ENCODE measurements around the gene ZACN. TPM values are rescaled to one million over a fixed set of nuclear protein-coding genes. Genes with fewer than 3 reads are reported as not detected.

ZACN gene
- total and polyA plus RNA-seq, 12 donors = 0.06 to 3.3 (median 0.19) TPM; not detected in 7

DNA sequence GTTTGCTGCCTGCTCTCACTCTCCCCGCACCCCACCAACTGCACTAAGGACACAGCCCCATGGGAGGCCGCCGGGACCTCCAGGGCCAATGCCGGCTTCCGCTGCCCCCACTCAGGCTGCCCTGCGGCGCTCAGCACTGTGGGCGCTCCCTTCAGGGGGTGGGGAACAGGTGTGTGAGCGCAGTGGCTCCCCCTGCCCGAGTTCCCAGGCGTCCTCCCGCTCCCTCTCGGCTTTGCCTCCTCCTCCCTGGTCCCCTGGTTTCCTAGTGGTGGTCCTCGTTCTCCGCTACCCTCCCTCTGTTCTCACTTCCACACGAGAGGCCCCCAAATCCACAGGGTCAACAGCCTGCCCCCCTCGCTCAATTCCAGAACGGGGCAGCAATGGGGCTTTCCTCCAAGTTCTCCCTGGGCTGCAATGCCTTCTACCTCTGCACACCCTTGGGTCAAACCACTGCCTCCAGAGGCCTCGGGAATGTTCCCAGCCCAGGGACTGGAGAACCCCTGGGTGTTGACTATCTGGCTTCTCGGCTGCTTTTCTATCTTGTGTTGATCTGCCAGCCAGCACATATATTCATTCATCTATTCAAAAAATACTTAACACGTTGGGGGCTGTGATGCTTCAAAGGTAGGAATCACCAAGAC lies 52.2 kb downstream of the ZACN start:
- no peak overlapping the region for H3K4me3 ChIP-seq
- H3K27me3 ChIP-seq = peaks cover 26% of the 10 kb centered on the region
- intact Hi-C loops (cut with DNase I) = no loop called here
- no peaks in the 10 kb centered on the region for H3K36me3 ChIP-seq (replicated peaks in 1 of 2)
- TF ChIP-seq CTCF (IDR thresholded peaks at IDR 0.05) = no peak
- no peak for TF ChIP-seq POLR2A (IDR thresholded peaks at IDR 0.05)
- H3K4me1 ChIP-seq (replicated peaks in 1 of 2) = no peaks in the 10 kb centered on the region
- 67 to 78% (median 70%) methylated on average over 20 to 21 of the region's 21 CpGs for WGBS, 4 donors
- DNase-seq = no peak
- H3K27ac ChIP-seq = no peak overlapping the region
- no peaks in the 10 kb centered on the region for H3K9me3 ChIP-seq (replicated peaks in 1 of 3)

- Histone ChIP-seq H3K4me3 (no peak overlapping the region), H3K27me3 (peaks cover 29% of the 10 kb centered on the region), H3K9me3 (replicated peaks in 1 of 3) (no peaks in the 10 kb centered on the region), H3K4me1 (replicated peaks in 1 of 2) (no peaks in the 10 kb centered on the region), H3K36me3 (replicated peaks in 1 of 2) (no peaks in the 10 kb centered on the region), H3K27ac (no peak overlapping the region)
- no peak for DNase-seq
- intact Hi-C loops (cut with DNase I) = no loop called here
- 68 to 82% (median 75%) methylated on average over 4 to 21 of the region's 21 CpGs for WGBS, 4 donors
- no peak for TF ChIP-seq CTCF (IDR thresholded peaks at IDR 0.05)
These were observed 53.0 kb downstream of the ZACN start for GRCh38 chr17:76131692-76132573.

Small RNAs within 50 kb of the gene (microRNA-seq; reads per million reads assigned to microRNA genes)
- gene MIR6868 = 1.9 to 6.7 (median 2.8) reads per million in 3 donors

Small RNAs within 50 kb of the gene (small RNA-seq; reads per million reads assigned to genes)
- 0 reads per million in 2 donors for gene MIR6868

Other genes starting within 250 kb of the ZACN start
- gene UNC13D, start 234.8 kb upstream of the ZACN start, total RNA-seq = 10 to 100 TPM in 7 of 9 donors, 1 to 10 TPM in 2; 3.0 to 28.1 (median 12.9) TPM
- gene UNC13D, start 234.8 kb upstream of the ZACN start, polyA plus RNA-seq = 10 to 100 TPM in 2 of 3 donors, 1 to 10 TPM in 1; 6.6 to 47.5 (median 21.5) TPM
- gene WBP2, start 223.8 kb upstream of the ZACN start, total RNA-seq = 100 to 1,000 TPM in 8 of 9 donors, 10 to 100 TPM in 1; 60.4 to 292 (median 193) TPM
- gene WBP2, start 223.8 kb upstream of the ZACN start, polyA plus RNA-seq = 100 to 1,000 TPM; 205 to 258 (median 258) TPM
- gene TRIM47, start 200.6 kb upstream of the ZACN start, total RNA-seq = 10 to 100 TPM in 7 of 9 donors, 1 to 10 TPM in 2; 2.8 to 66.1 (median 23.4) TPM
- 10 to 100 TPM in 2 of 3 donors, 1 to 10 TPM in 1; 6.0 to 42.5 (median 36.5) TPM for gene TRIM47, start 200.6 kb upstream of the ZACN start, polyA plus RNA-seq
- 10 to 100 TPM in 7 of 9 donors, 1 to 10 TPM in 2; 6.5 to 46.9 (median 18.6) TPM for gene TRIM65, start 182.2 kb upstream of the ZACN start, total RNA-seq
- gene TRIM65, start 182.2 kb upstream of the ZACN start, polyA plus RNA-seq = 10 to 100 TPM in 1 of 3 donors, 1 to 10 TPM in 2; 4.1 to 16.7 (median 5.0) TPM
- gene MRPL38, start 174.3 kb upstream of the ZACN start, total RNA-seq = 100 to 1,000 TPM in 4 of 9 donors, 10 to 100 TPM in 5; 36.7 to 153 (median 64.2) TPM
- 100 to 1,000 TPM in 2 of 3 donors, 10 to 100 TPM in 1; 60.3 to 214 (median 187) TPM for gene MRPL38, start 174.3 kb upstream of the ZACN start, polyA plus RNA-seq
- gene FBF1, start 138.1 kb upstream of the ZACN start, total RNA-seq = 10 to 100 TPM in 8 of 9 donors, 1 to 10 TPM in 1; 4.9 to 87.6 (median 15.3) TPM
- gene FBF1, start 138.1 kb upstream of the ZACN start, polyA plus RNA-seq = 10 to 100 TPM in 2 of 3 donors, 1 to 10 TPM in 1; 3.1 to 68.9 (median 26.7) TPM
- gene ACOX1, start 100.0 kb upstream of the ZACN start, total RNA-seq = 100 to 1,000 TPM in 2 of 9 donors, 10 to 100 TPM in 7; 60.3 to 109 (median 81.6) TPM
- 10 to 100 TPM; 28.9 to 40.3 (median 35.3) TPM for gene ACOX1, start 100.0 kb upstream of the ZACN start, polyA plus RNA-seq
- gene TEN1, start 99.9 kb upstream of the ZACN start, total RNA-seq = 10 to 100 TPM; 15.3 to 27.7 (median 25.3) TPM
- gene TEN1, start 99.9 kb upstream of the ZACN start, polyA plus RNA-seq = 10 to 100 TPM in 2 of 3 donors, 1 to 10 TPM in 1; 8.7 to 40.0 (median 33.8) TPM
- 1 to 10 TPM in 5 of 9 donors, under 1 TPM in 1, not detected in 3; 0.74 to 7.9 (median 4.9) TPM for gene CDK3, start 78.3 kb upstream of the ZACN start, total RNA-seq
- gene CDK3, start 78.3 kb upstream of the ZACN start, polyA plus RNA-seq = 10 to 100 TPM in 2 of 3 donors, 1 to 10 TPM in 1; 1.2 to 56.7 (median 30.0) TPM
- 1 to 10 TPM in 1 of 9 donors, under 1 TPM in 6, not detected in 2; under 0.01 to 1.8 (median 0.27) TPM for gene EVPL, start 51.9 kb upstream of the ZACN start, total RNA-seq
- gene EVPL, start 51.9 kb upstream of the ZACN start, polyA plus RNA-seq = under 1 TPM; 0.02 to 0.64 (median 0.61) TPM
- 100 to 1,000 TPM in 1 of 9 donors, 10 to 100 TPM in 8; 20.3 to 113 (median 42.9) TPM for gene SRP68, start 6.7 kb upstream of the ZACN start, total RNA-seq
- 100 to 1,000 TPM in 1 of 3 donors, 10 to 100 TPM in 2; 33.1 to 129 (median 35.9) TPM for gene SRP68, start 6.7 kb upstream of the ZACN start, polyA plus RNA-seq
- not detected for gene GALR2, start 4.4 kb upstream of the ZACN start, total RNA-seq
- under 1 TPM in 1 of 3 donors, not detected in 2; 0.27 TPM for gene GALR2, start 4.4 kb upstream of the ZACN start, polyA plus RNA-seq
- 100 to 1,000 TPM in 5 of 9 donors, 10 to 100 TPM in 4; 65.7 to 145 (median 102) TPM for gene EXOC7, start 24.6 kb downstream of the ZACN start, total RNA-seq
- gene EXOC7, start 24.6 kb downstream of the ZACN start, polyA plus RNA-seq = 100 to 1,000 TPM in 1 of 3 donors, 10 to 100 TPM in 2; 70.0 to 115 (median 89.5) TPM
- gene FOXJ1, start 62.1 kb downstream of the ZACN start, total RNA-seq = under 1 TPM in 2 of 9 donors, not detected in 7; 0.06 to 0.18 TPM
- gene FOXJ1, start 62.1 kb downstream of the ZACN start, polyA plus RNA-seq = under 1 TPM in 1 of 3 donors, not detected in 2; 0.07 TPM
- gene RNF157, start 161.3 kb downstream of the ZACN start, total RNA-seq = 1 to 10 TPM; 2.3 to 6.1 (median 4.7) TPM
- gene RNF157, start 161.3 kb downstream of the ZACN start, polyA plus RNA-seq = 1 to 10 TPM; 3.0 to 4.7 (median 4.1) TPM
- 10 to 100 TPM in 6 of 9 donors, 1 to 10 TPM in 3; 5.4 to 71.2 (median 12.9) TPM for gene UBALD2, start 186.2 kb downstream of the ZACN start, total RNA-seq
- 10 to 100 TPM in 2 of 3 donors, 1 to 10 TPM in 1; 5.2 to 18.2 (median 15.6) TPM for gene UBALD2, start 186.2 kb downstream of the ZACN start, polyA plus RNA-seq
- 1 to 10 TPM in 6 of 9 donors, under 1 TPM in 3; 0.12 to 3.4 (median 1.4) TPM for gene QRICH2, start 229.1 kb downstream of the ZACN start, total RNA-seq
- 10 to 100 TPM in 1 of 3 donors, 1 to 10 TPM in 1, under 1 TPM in 1; 0.09 to 14.2 (median 4.8) TPM for gene QRICH2, start 229.1 kb downstream of the ZACN start, polyA plus RNA-seq